ENCODE data around the gene NSFL1C.

Gene NSFL1C

GRCh38 chr20:1456300-1456699, 10.3 kb downstream of the NSFL1C start:
- no peak for DNase-seq

DNA sequence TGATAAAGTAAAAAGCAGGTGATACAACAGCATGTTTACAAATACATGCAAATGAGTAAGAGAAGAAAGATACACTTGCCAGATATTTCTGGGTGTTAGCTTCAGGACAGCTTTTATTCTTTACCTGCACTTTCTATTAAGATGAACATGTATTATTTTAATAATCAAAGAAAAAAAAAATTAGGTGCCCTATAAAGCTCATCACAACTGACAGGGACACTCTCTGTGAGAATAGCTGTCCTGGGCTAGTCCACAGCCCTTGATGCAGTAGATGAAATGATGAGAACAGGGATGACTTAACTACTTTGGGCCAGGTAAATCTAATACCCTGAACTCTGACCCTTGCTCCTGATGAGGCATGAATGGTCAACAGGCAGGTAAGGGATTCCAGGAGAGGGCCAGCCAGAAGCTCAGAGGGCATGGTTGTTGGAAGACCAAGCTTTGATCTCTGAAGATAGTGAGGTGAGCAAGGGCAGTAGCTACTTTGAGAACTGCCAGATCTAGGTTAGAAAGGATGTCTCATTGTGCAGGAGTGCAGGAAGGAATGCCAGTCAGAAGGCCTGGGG, 15.6 kb downstream of the NSFL1C start:
- DNase-seq: no peak

DNA sequence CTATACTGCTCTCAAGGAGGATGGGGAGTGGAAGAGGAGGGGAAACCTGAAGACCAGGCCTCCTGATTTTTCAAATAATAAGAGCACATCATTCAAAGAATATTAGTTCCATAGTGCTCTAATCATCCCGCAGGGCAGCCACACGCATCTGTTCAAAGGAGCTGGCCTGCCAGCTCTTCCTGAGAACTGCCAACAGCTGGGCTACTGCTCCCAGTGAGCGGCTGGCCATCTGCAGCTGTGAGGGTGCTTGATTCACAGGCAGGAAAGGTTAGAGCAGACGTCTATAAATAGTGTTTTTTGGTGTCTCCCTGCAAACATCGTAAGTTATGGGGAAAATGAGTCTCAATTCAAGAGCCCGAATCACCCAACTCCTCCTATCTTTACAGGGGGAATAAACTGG, 17.3 kb downstream of the NSFL1C start:
- peak; percentile 69 for DNase-seq

- peak; percentile 15 for DNase-seq
Measured at GRCh38 chr20:1448081-1448620, 18.5 kb downstream of the NSFL1C start.

DNA sequence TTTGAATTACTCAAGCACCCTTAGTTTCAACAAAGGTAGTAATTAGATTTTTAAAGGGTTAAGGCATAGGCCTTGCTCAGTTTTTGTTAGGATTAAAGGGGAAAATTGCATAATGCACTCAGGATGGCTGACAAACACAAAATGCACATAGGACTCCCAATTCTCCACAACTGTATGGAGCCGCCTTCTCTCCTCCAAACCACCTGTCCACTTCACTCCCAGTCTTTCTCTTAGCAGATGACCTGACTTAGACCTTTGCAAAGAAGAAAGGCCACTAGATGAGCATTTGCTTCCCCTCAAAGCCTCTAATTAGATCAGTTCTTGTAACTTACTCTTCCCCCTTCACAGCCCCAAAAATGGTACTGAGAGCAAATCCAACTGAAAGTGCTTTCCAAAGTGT, 20.1 kb downstream of the NSFL1C start:
- no peak for DNase-seq

DNA sequence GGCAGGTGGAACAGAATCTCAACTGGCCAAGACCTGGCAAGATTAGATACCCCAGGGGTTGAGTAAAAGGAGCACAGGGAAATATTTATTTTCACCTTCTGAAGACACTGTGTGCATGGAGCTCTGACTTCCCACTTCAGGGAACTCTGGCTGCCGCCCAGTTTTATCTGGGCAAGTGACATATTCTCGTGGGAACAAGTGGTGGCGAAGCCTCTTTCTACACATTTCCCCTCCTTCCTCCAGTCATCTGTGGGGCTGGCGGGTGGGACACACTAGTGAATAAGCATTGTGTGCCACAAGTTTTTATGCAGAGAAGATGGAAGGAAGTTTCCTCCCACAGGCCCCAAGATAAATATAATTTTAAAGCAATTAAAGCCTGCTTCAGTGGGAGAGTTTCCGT, 23.6 kb downstream of the NSFL1C start:
- no peak for DNase-seq

DNA sequence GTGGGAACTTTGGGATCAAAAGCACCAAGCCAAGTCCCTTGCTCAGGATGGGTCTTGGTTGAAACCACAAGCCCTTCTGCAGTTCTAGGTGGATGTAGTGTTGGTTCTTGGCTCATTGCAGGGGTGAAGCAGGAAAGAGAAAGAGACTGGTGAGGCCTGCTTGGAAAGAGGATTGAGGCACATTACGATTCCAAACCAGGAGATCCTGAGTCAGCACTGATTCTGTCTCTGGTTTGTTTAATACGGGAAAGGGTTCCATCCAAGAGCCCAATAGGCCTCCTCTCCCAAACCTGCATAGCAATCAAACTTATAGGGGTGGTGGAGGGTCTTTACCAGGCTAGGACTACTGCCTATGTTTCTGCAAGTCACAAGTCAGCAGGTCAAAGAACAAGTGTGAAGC, 24.3 kb downstream of the NSFL1C start:
- DNase-seq: no peak

GRCh38 chr20:1441133-1441532, 25.5 kb downstream of the NSFL1C start:
- no peak for DNase-seq

DNA sequence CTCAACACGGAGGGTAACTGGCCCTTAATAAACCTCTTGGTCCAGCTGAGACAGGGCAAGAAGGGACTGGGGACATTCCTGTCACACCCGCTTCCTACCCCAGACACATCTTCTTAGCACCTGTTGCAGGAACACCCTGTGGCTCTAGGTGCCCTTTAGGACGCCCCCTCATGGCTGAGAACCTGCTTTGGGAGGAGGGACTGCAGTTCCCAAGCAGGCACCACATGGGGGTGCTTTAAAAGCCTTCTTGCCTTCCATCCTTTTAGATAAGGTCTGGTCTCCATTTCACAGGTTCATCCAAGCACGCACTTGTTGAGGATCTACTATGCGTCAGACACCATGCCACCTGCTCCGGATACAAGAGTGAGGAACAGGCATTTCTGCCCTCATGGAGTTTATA, 26.6 kb downstream of the NSFL1C start:
- no peak for DNase-seq

DNA sequence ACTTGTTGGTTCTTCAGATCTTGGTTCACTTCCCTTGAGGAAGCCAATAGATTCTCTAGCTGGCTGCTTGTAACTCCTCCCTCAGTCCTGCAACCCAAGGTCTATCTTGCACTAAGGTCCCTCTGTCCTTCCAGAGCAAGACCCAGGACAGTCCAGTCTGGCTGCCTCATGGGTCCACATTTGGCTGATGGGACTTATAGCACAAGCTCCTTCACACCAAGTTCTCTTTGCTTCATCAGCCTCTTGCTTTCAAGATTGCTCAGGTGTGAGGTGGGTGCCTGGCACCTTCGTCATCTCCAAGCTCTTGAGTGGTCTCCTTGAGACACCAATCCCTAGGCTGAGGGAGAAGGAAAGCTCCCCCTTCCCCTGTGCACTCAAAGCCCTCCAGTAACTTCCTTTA, 28.3 kb downstream of the NSFL1C start:
- no peak for DNase-seq

DNA sequence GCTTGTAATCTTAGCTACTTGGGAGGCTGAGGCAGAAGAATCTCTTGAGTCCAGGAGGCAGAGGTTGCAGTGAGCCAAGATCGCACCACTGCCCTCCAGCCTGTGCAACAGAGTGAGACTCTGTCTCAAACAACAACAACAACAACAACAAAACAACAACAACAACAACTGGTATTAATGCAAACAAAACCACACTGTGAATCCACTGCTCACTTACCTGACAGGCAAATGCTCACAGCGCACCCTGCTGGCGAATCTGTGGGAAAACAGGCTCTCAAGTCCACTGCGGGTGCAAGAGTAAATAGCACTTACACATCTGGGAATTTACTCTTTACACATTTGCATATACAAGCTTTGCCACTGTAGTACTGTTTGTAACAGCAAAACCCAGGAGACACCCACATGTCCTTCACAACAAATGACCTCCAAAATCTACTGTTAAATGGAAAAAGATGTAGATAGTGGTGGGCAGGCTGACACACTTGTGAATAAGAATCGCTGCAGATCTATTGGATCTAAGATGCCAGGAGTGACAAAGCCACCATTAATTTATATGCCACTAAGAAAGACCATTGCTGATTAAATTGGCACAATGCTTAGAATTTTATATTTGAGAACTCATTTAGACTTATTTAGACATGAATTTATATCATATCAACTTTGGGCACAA, 29.3 kb downstream of the NSFL1C start:
- DNase-seq: peak; percentile 75

GRCh38 chr20:1436263-1436662, 30.4 kb downstream of the NSFL1C start:
- no peak for DNase-seq

GRCh38 chr20:1435337-1435699, 31.3 kb downstream of the NSFL1C start:
- DNase-seq: no peak

GRCh38 chr20:1434571-1435336, 31.9 kb downstream of the NSFL1C start:
- no peak for DNase-seq

GRCh38 chr20:1431158-1431557, 35.5 kb downstream of the NSFL1C start:
- DNase-seq: no peak

GRCh38 chr20:1430004-1430451, 36.6 kb downstream of the NSFL1C start:
- no peak for DNase-seq

DNA sequence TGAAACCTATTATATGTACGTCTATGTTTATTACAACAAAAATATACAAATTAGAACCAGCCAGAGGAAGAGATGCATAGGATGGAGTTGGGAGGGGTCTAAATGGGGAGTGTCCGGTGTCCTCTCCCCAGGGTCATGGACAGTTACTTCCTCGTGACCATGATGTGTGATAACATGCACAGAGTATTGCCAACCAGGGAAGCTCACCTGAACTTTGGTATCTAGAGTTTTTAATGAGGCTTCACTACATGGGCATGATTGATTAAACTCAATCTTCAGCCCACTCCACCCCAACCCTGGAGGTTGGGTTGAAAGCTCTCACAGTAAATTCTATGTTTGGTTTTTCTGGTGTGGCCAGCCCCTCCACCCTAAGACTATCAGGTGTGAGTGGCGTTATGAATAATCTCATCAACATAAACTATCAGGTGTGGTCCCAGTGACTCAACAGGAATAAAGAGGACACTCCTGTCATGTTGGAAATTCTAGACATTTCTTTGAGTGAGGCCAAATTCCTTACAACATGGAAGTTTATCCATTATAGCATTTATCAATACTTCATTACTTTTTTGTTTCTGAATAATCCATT, 37.4 kb downstream of the NSFL1C start:
- no peak for DNase-seq

GRCh38 chr20:1427457-1428054, 39.1 kb downstream of the NSFL1C start:
- DNase-seq: no peak

DNA sequence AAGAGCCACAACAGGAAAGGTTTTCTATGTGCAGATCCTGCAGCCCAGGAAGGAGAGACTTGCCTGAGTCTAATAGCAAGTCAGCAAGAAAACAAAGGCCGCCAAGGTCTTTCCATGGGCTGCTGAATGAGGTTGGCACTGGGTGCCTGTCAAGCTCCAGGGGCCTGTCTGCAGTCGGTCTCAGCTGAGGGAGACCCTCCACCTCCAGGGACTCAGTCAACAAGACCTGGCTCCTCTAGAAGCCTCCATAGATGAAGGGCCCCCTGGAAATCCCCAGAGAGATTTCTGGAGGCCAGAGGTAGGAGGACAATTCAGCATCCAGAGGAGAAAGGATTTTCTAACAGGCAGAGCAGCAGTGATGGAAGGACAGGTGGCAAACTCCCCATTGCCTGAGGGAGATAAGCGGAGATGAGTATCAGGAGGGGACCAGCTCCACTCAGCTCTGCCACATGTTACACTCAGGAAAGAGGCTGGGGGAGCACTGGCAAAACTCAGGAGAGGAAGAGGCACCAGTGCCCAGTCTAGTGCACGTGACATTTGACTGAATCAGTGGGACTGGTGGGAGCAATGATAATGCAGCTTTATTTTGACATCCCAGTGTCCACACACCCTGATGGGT, 40.3 kb downstream of the NSFL1C start:
- no peak for DNase-seq

- no peak for DNase-seq
Measured at GRCh38 chr20:1424336-1424735, 42.3 kb downstream of the NSFL1C start.

GRCh38 chr20:1423625-1424106, 43.0 kb downstream of the NSFL1C start:
- DNase-seq: no peak

- no peak for DNase-seq
Measured at GRCh38 chr20:1423206-1423605, 43.4 kb downstream of the NSFL1C start.

DNA sequence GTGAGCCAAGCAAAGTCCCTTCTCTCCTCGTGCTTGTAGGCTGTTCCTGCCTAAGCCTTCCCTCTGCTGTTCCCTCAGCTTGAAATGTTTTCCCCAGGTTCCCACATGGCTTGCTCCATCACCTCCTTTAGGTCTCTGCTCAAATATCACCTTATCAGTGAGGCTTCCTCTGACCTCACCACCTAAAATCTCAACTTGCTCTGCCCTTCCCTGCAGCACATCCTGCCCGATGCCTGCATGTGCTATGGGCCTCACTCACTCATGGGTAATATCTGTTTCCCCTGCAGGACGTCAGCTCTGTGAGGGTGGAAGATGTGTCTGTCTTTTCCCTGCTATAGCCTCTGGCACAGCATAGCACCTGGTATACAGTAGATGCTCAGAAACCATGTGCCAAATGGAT, 43.9 kb downstream of the NSFL1C start:
- no peak for DNase-seq

Measured in NCI-H1694 treated with DMSO at 0.1 percent for 48 hours (cell line).